GM21825 (cell line): ENCODE results near the gene SMPX.

Experiments
- ATAC-seq: cut with Tn5 transposase; IDR thresholded peaks from one replicate; pipeline ENCODE4 v1.9.1; 2021; ENCODE audit warnings: mild to moderate bottlenecking, moderate library complexity; ENCODE audit not compliant: unreplicated experiment

SMPX gene

GRCh38 chrX:21744721-21745120 lies 13.2 kb downstream of the SMPX start:
- ATAC-seq: no peak

GRCh38 chrX:21744060-21744459 lies 13.9 kb downstream of the SMPX start:
- no peak for ATAC-seq

GRCh38 chrX:21741869-21742701 lies 15.8 kb downstream of the SMPX start:
- ATAC-seq: no peak

- no peak for ATAC-seq
Observed at GRCh38 chrX:21741364-21741763, 16.6 kb downstream of the SMPX start.

- no peak for ATAC-seq
Observed at GRCh38 chrX:21740329-21741274, 17.3 kb downstream of the SMPX start.

GRCh38 chrX:21738950-21739287 lies 19.0 kb downstream of the SMPX start:
- ATAC-seq: no peak

GRCh38 chrX:21738210-21738949 lies 19.5 kb downstream of the SMPX start:
- no peak for ATAC-seq

- ATAC-seq: no peak
Observed at GRCh38 chrX:21735768-21736127, 22.2 kb downstream of the SMPX start.

- no peak for ATAC-seq
Observed at GRCh38 chrX:21735038-21735767, 22.7 kb downstream of the SMPX start.

GRCh38 chrX:21734175-21734574 lies 23.7 kb downstream of the SMPX start:
- no peak for ATAC-seq

- no peak for ATAC-seq
Observed at GRCh38 chrX:21733705-21734104, 24.2 kb downstream of the SMPX start.

- ATAC-seq: no peak
Observed at GRCh38 chrX:21730026-21730425, 27.9 kb downstream of the SMPX start.

- no peak for ATAC-seq
Observed at GRCh38 chrX:21728276-21728968, 29.5 kb downstream of the SMPX start.

- no peak for ATAC-seq
Observed at GRCh38 chrX:21725916-21726315, 32.0 kb downstream of the SMPX start.

GRCh38 chrX:21725496-21725895 lies 32.4 kb downstream of the SMPX start:
- ATAC-seq: no peak

- no peak for ATAC-seq
Observed at GRCh38 chrX:21723814-21724213, 34.1 kb downstream of the SMPX start.

GRCh38 chrX:21723084-21723483 lies 34.8 kb downstream of the SMPX start:
- no peak for ATAC-seq

GRCh38 chrX:21721195-21721594 lies 36.7 kb downstream of the SMPX start:
- no peak for ATAC-seq

- ATAC-seq: no peak
Observed at GRCh38 chrX:21718575-21718974, 39.3 kb downstream of the SMPX start.

GRCh38 chrX:21717802-21718201 lies 40.1 kb downstream of the SMPX start:
- no peak for ATAC-seq
